Fibroblast of lung (primary cell): ENCODE data around the gene MOG. TPM values are rescaled to one million over a fixed set of nuclear protein-coding genes. Genes with fewer than 3 reads are reported as not detected.

Experiments used
- DNase-seq, 2 donors: peaks; one replicate each; pipeline versions ENCODE4 v3.0.0 to v3.0.0-alpha.2; 2010; ENCODE audit warnings: low read depth in 2 of 2
- H2AFZ ChIP-seq: 2 replicates; pipeline ENCODE4 v1.5.1; 2012; ENCODE audit warnings: low read length, control low read depth, inconsistent platforms
- H3K27ac ChIP-seq: 2 replicates; pipeline ENCODE4 v1.5.1; 2011; ENCODE audit warnings: low read length, control low read depth; ENCODE audit not compliant: insufficient read depth
- H3K27me3 ChIP-seq: 2 replicates; pipeline ENCODE4 v1.5.1; 2011; ENCODE audit warnings: mild to moderate bottlenecking, low read length; ENCODE audit not compliant: control insufficient read depth, insufficient read depth
- H3K36me3 ChIP-seq: 2 replicates; pipeline ENCODE4 v1.5.1; 2011; ENCODE audit warnings: low read length; ENCODE audit not compliant: control insufficient read depth, insufficient read depth
- H3K4me1 ChIP-seq: 2 replicates; pipeline ENCODE4 v1.5.1; 2011; ENCODE audit warnings: low read length; ENCODE audit not compliant: control insufficient read depth, insufficient read depth; ENCODE audit errors: extremely low read depth
- H3K4me2 ChIP-seq: 2 replicates; pipeline ENCODE4 v1.5.1; 2011; ENCODE audit warnings: low read length, control low read depth; ENCODE audit not compliant: insufficient read depth; ENCODE audit errors: extremely low read depth
- H3K4me3 ChIP-seq, 4 experiments: fragments of 200-600 bp in 1 of 4; sonication (generic) in 1 of 4; replicated peaks in 1 of 4; 2 replicates each; pipeline ENCODE4 v1.5.1; 2011 to 2016; ENCODE audit warnings: low read length in 4 of 4, low read depth in 3 of 4, mild to moderate bottlenecking in 3 of 4, control low read depth in 2 of 4, inconsistent platforms in 1 of 4, mixed read lengths in 1 of 4; ENCODE audit not compliant: insufficient read depth in 1 of 4; ENCODE audit errors: control extremely low read depth in 1 of 4
- H3K79me2 ChIP-seq: 2 replicates; pipeline ENCODE4 v1.5.1; 2012; ENCODE audit warnings: mild to moderate bottlenecking, low read length, inconsistent platforms; ENCODE audit not compliant: control insufficient read depth, insufficient read depth
- H3K9ac ChIP-seq: 2 replicates; pipeline ENCODE4 v1.5.1; 2011; ENCODE audit warnings: mild to moderate bottlenecking, low read length, control low read depth; ENCODE audit not compliant: insufficient read depth
- H3K9me3 ChIP-seq: 2 replicates; pipeline ENCODE4 v1.5.1; 2012; ENCODE audit warnings: low read depth, low read length; ENCODE audit not compliant: control insufficient read depth, insufficient read depth
- H4K20me1 ChIP-seq: 2 replicates; pipeline ENCODE4 v1.5.1; 2011; ENCODE audit warnings: low read length; ENCODE audit not compliant: control insufficient read depth, insufficient read depth; ENCODE audit errors: extremely low read depth
- EZH2 ChIP-seq: IDR thresholded peaks from 2 replicates; pipeline ENCODE4 v1.5.1; 2012; ENCODE audit warnings: low read length, control low read depth, mild to moderate bottlenecking; ENCODE audit errors: missing control alignments
- polyA plus RNA-seq, 2 donors: library from polyadenylated mRNA; depleted of rRNA in 1 of 2; stranded (reverse) in 1 of 2; unstranded in 1 of 2; fragments of >200 nt; gene quantifications; 2 replicates each; pipeline ENCODE4 v1.2.1, GENCODE V29; 2011 to 2012; ENCODE audit warnings: missing spikeins in 1 of 2
- total RNA-seq: library from RNA; depleted of rRNA; stranded (reverse); fragments of >200 nt; gene quantifications from 2 replicates; pipeline ENCODE4 v1.2.1, GENCODE V29; 2014
- TF ChIP-seq, protein P1 (sequence below), 2 donors: IDR thresholded peaks in 1 of 2; conservative IDR thresholded peaks in 1 of 2; 1 replicate in 1 of 2; 2 replicates in 1 of 2; pipeline ENCODE4 v1.5.1; 2011 to 2012; ENCODE audit warnings: low read length in 2 of 2, control low read depth in 1 of 2, inconsistent platforms in 1 of 2, low read depth in 1 of 2, mild to moderate bottlenecking in 1 of 2

Gene MOG
- total and polyA plus RNA-seq, 2 donors (not counting 1 experiment from before 2014, with no cell fraction given) = not detected

DNA sequence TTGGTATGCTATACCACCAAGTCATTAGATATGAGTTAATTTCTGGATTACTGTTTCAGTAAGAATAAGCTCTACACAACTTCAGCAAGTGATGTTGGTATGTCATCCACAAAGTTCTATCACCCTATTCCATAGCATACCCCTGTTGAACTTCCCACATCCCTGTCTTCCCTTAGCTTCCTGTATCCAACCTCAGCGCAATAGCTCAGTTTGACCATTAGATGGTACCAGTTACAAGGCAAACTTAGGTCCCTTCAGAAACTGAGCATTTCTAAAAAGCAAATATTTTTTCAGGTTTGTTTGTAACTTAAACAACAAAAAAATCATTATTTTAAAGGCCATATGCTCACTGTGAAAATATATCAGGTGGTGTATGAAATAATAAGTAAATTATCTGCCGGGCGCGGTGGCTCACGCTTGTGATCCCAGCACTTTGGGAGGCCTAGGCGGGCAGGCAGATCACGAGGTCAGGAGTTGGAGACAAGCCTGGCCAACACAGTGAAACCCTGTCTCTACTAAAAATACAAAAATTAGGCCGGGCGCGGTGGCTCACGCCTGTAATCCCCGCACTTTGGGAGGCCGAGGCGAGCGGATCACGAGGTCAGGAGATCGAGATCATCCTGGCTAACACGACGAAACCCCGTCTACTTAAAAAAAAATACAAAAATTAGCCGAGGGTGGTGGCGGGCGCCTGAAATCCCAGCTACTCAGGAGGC lies 8.8 kb upstream of the MOG start:
- Histone ChIP-seq H3K36me3 (no peaks in the 10 kb centered on the region), H3K27ac (no peak overlapping the region), H3K4me2 (no peak overlapping the region), H3K4me1 (no peaks in the 10 kb centered on the region), H3K79me2 (no peaks in the 10 kb centered on the region), H3K9ac (no peak overlapping the region), H4K20me1 (no peaks in the 10 kb centered on the region), H3K27me3 (no peaks in the 10 kb centered on the region), H3K4me3 (no peak overlapping the region), H3K9me3 (no peaks in the 10 kb centered on the region), H2AFZ (no peak overlapping the region)
- TF ChIP-seq, protein P1, sequence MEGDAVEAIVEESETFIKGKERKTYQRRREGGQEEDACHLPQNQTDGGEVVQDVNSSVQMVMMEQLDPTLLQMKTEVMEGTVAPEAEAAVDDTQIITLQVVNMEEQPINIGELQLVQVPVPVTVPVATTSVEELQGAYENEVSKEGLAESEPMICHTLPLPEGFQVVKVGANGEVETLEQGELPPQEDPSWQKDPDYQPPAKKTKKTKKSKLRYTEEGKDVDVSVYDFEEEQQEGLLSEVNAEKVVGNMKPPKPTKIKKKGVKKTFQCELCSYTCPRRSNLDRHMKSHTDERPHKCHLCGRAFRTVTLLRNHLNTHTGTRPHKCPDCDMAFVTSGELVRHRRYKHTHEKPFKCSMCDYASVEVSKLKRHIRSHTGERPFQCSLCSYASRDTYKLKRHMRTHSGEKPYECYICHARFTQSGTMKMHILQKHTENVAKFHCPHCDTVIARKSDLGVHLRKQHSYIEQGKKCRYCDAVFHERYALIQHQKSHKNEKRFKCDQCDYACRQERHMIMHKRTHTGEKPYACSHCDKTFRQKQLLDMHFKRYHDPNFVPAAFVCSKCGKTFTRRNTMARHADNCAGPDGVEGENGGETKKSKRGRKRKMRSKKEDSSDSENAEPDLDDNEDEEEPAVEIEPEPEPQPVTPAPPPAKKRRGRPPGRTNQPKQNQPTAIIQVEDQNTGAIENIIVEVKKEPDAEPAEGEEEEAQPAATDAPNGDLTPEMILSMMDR (conservative IDR thresholded peaks at IDR 0.05 in 1 of 2, IDR thresholded peaks at IDR 0.05 in 1 of 2; ENCODE audit: low read depth in 1 of 2, low read length in 2 of 2) = peak; percentile 70 to 79
- TF ChIP-seq EZH2 = no peak
- peak; percentile 23 to 51 for DNase-seq

DNA sequence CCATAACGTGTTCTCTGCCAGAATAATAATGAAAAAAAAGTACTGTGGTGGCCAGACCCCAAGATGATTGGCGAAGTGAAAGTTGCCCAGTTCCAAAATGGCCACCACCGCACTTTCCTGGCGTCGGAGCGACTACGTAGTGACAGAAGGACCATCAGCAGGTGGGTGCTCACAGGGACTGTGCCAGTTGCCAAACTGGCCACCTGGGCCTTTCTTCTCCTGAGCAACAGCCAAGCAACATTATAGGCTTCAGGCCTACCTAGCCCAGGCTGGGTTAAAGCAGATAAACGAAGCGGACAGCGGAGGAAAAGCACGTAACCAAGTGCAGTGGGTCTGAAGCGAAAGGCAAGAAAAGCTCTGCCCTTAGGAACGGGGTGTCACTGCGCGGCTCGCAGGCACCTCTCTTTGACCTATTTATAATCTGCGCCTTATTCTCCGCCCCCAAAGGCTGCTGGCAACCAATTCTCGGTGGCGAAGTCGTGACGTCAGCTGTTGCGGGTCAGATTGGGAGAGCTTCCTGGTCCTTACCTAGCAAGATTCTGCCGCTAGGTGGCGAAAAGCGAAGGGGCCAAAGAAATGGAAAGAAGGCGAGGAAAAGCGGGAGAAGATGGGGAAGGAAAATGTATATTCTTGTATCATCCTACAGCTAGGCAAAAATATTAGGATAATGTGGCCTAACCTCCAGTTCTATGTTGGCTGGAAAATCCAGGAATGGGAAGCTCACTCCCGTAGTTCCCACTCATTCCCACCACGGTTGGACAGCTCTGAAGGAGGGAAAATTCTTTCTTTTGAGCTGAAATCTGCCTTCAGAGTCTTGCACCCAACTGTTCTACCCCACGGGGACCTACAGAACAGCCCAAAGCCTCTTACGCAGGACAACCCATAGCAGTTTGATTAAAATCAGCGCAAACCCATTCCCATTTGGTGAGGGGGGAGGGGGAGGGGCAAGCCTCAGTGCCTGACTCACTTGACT lies 6.9 kb upstream of the MOG start:
- TF ChIP-seq, protein P1 (conservative IDR thresholded peaks at IDR 0.05 in 1 of 2, IDR thresholded peaks at IDR 0.05 in 1 of 2; ENCODE audit: low read depth in 1 of 2, low read length in 2 of 2) = peak; percentile 89 to 96
- no peak for TF ChIP-seq EZH2
- peak overlapping the region; percentile 32 to 64 (median 56) for H3K4me3 ChIP-seq
- DNase-seq = peak; percentile 88 to 96
- H2AFZ ChIP-seq = peak overlapping the region; percentile 95
- no peaks in the 10 kb centered on the region for H4K20me1 ChIP-seq
- peak overlapping the region; percentile 46 for H3K9ac ChIP-seq
- peak overlapping the region; percentile 99 for H3K4me2 ChIP-seq
- H3K79me2 ChIP-seq = no peaks in the 10 kb centered on the region
- H3K9me3 ChIP-seq = no peaks in the 10 kb centered on the region
- peak overlapping the region; percentile 70 for H3K27ac ChIP-seq
- no peaks in the 10 kb centered on the region for H3K4me1 ChIP-seq
- H3K27me3 ChIP-seq = no peaks in the 10 kb centered on the region
- no peaks in the 10 kb centered on the region for H3K36me3 ChIP-seq
